DMS153 (cell line): ENCODE data around the gene IL17B.
"Not testable (repeated sequence)": the region's sequence is repeated elsewhere in the genome, so short reads cannot be mapped to it uniquely, and the experiment has no call there.

Experiments
- DNase-seq: peaks from one replicate; lab custom pipeline; 2025; lab: John Stamatoyannopoulos, UW

The IL17B gene

GRCh38 chr5:149400304-149400703, 21.2 kb upstream of the IL17B start:
- DNase-seq = no peak

GRCh38 chr5:149399775-149400174, 20.7 kb upstream of the IL17B start:
- no peak for DNase-seq

- not testable (repeated sequence) for DNase-seq
These were observed 19.7 kb upstream of the IL17B start for GRCh38 chr5:149398747-149399266.

GRCh38 chr5:149397530-149397929, 18.4 kb upstream of the IL17B start:
- DNase-seq = no peak

GRCh38 chr5:149394996-149395395, 15.9 kb upstream of the IL17B start:
- not testable (repeated sequence) for DNase-seq

- DNase-seq = no peak
These were observed 13.6 kb upstream of the IL17B start for GRCh38 chr5:149392718-149393117.

- no peak for DNase-seq
These were observed 12.4 kb upstream of the IL17B start for GRCh38 chr5:149391524-149391923.

GRCh38 chr5:149391076-149391475, 12.0 kb upstream of the IL17B start:
- DNase-seq = not testable (repeated sequence)

- no peak for DNase-seq
These were observed 10.7 kb upstream of the IL17B start for GRCh38 chr5:149389552-149390495.

- no peak for DNase-seq
These were observed 9.6 kb upstream of the IL17B start for GRCh38 chr5:149388498-149389190.

GRCh38 chr5:149387982-149388381, 8.9 kb upstream of the IL17B start:
- no peak for DNase-seq

GRCh38 chr5:149387081-149387631, 8.1 kb upstream of the IL17B start:
- no peak for DNase-seq

GRCh38 chr5:149386166-149386565, 7.1 kb upstream of the IL17B start:
- no peak for DNase-seq

- no peak for DNase-seq
These were observed 4.3 kb upstream of the IL17B start for GRCh38 chr5:149383399-149383798.

- DNase-seq = no peak
These were observed 3.6 kb upstream of the IL17B start for GRCh38 chr5:149382517-149383220.

GRCh38 chr5:149381986-149382338, 2.9 kb upstream of the IL17B start:
- DNase-seq = peak; percentile 7

GRCh38 chr5:149381261-149381985, 2.3 kb upstream of the IL17B start:
- no peak for DNase-seq

- DNase-seq = no peak
These were observed 1.5 kb upstream of the IL17B start for GRCh38 chr5:149380466-149381121.

- no peak for DNase-seq
These were observed 804 bp upstream of the IL17B start for GRCh38 chr5:149379818-149380374.

- no peak for DNase-seq
These were observed 761 bp downstream of the IL17B start for GRCh38 chr5:149378241-149378820.
